Erythroblast (primary cell): Measurements from ENCODE around the gene CHCHD3.

Experiments used
- DNase-seq, 2 experiments: peaks; one replicate each; lab custom pipeline; 2025; lab: John Stamatoyannopoulos, UW
- GATA1 ChIP-seq: IDR thresholded peaks from 2 replicates; pipeline ENCODE4 v1.6.1; 2011; ENCODE audit warnings: low read depth, mild to moderate bottlenecking, control low read depth, low read length, moderate library complexity
- POLR2A ChIP-seq: IDR thresholded peaks from 2 replicates; pipeline ENCODE4 v1.6.1; 2011; ENCODE audit warnings: mild to moderate bottlenecking, low read length

CHCHD3 gene

GRCh38 chr7:132758986-132759385, 322.9 kb downstream of the CHCHD3 start:
- no peak for DNase-seq
- no peak for TF ChIP-seq POLR2A
- TF ChIP-seq GATA1: no peak

- no peak for DNase-seq
- TF ChIP-seq POLR2A (no peak), GATA1 (no peak)
Observed at GRCh38 chr7:132757783-132758182, 324.1 kb downstream of the CHCHD3 start.

- TF ChIP-seq GATA1 (no peak), POLR2A (no peak)
- DNase-seq: no peak
Observed at GRCh38 chr7:132756484-132756990, 325.4 kb downstream of the CHCHD3 start.

GRCh38 chr7:132755538-132756483, 326.1 kb downstream of the CHCHD3 start:
- no peak for DNase-seq
- TF ChIP-seq POLR2A (no peak), GATA1 (no peak)

GRCh38 chr7:132752431-132752830, 329.5 kb downstream of the CHCHD3 start:
- TF ChIP-seq POLR2A: no peak
- TF ChIP-seq GATA1: no peak
- DNase-seq: no peak

GRCh38 chr7:132751244-132751647, 330.6 kb downstream of the CHCHD3 start:
- no peak for DNase-seq
- TF ChIP-seq GATA1: no peak
- no peak for TF ChIP-seq POLR2A

GRCh38 chr7:132750530-132751217, 331.2 kb downstream of the CHCHD3 start:
- no peak for DNase-seq
- TF ChIP-seq GATA1 (no peak), POLR2A (no peak)

- no peak for DNase-seq
- TF ChIP-seq GATA1: no peak
- TF ChIP-seq POLR2A: no peak
Observed at GRCh38 chr7:132750096-132750495, 331.8 kb downstream of the CHCHD3 start.

- TF ChIP-seq GATA1: no peak
- no peak for TF ChIP-seq POLR2A
- no peak for DNase-seq
Observed at GRCh38 chr7:132745510-132745909, 336.4 kb downstream of the CHCHD3 start.

GRCh38 chr7:132743974-132744373, 337.9 kb downstream of the CHCHD3 start:
- no peak for DNase-seq
- TF ChIP-seq GATA1 (no peak), POLR2A (no peak)

GRCh38 chr7:132742189-132742612, 339.7 kb downstream of the CHCHD3 start:
- no peak for DNase-seq
- TF ChIP-seq GATA1 (no peak), POLR2A (no peak)

- TF ChIP-seq GATA1: no peak
- TF ChIP-seq POLR2A: no peak
- no peak for DNase-seq
Observed at GRCh38 chr7:132740176-132740575, 341.7 kb downstream of the CHCHD3 start.

- no peak for DNase-seq
- no peak for TF ChIP-seq GATA1
- TF ChIP-seq POLR2A: no peak
Observed at GRCh38 chr7:132739271-132739955, 342.5 kb downstream of the CHCHD3 start.

GRCh38 chr7:132738254-132738653, 343.6 kb downstream of the CHCHD3 start:
- no peak for TF ChIP-seq GATA1
- TF ChIP-seq POLR2A: no peak
- no peak for DNase-seq
